Coronary artery (tissue), 2 donors: Measurements from ENCODE around the gene FAM3D.

Experiments used
- DNase-seq: peaks from one replicate; pipeline ENCODE4 v3.0.0-alpha.2; 2017; ENCODE audit warnings: low spot score
- H3K27ac ChIP-seq, 2 donors: fragments of 200-600 bp; sonication (generic); one replicate each; pipeline ENCODE4 v1.5.1; 2016 to 2019
- H3K4me3 ChIP-seq: fragments of 200-600 bp; sonication (generic); 2 replicates; pipeline ENCODE4 v1.5.1; 2016; ENCODE audit warnings: mild to moderate bottlenecking, moderate library complexity
- TF ChIP-seq, protein P1 (sequence below): fragments of 200-600 bp; sonication (generic); IDR thresholded peaks from one replicate; pipeline ENCODE4 v1.5.1; 2019; ENCODE audit warnings: antibody characterized with exemption

FAM3D gene

DNA sequence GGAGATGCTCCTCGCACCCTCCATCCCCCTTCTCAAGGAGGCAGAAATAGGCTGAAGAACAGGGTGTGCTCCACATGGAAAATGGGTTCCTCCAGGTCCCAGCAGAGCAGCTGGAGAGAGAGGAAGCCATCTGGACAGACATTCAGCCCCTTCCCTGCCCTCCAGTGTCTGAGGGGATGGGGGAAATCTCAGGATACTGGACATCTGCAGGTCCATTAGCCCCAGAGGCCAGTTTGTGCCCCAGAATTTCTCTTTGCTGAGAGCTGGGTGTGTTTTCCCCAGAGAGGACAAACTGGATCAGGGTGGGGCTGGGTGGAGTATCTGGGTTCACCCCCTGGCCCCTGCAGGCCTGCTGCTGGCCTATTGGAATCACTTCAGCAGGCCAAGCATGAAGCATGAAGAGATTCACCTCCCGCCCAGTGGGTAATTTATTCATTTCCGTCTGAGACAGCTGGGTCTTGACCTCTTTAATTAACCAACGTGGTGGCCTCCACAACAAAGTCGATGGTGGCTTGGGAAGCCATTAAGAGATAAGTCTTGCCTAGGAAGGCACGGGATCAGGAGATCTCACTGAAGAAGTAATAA lies 4.6 kb downstream of the FAM3D start:
- TF ChIP-seq, protein P1, sequence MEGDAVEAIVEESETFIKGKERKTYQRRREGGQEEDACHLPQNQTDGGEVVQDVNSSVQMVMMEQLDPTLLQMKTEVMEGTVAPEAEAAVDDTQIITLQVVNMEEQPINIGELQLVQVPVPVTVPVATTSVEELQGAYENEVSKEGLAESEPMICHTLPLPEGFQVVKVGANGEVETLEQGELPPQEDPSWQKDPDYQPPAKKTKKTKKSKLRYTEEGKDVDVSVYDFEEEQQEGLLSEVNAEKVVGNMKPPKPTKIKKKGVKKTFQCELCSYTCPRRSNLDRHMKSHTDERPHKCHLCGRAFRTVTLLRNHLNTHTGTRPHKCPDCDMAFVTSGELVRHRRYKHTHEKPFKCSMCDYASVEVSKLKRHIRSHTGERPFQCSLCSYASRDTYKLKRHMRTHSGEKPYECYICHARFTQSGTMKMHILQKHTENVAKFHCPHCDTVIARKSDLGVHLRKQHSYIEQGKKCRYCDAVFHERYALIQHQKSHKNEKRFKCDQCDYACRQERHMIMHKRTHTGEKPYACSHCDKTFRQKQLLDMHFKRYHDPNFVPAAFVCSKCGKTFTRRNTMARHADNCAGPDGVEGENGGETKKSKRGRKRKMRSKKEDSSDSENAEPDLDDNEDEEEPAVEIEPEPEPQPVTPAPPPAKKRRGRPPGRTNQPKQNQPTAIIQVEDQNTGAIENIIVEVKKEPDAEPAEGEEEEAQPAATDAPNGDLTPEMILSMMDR = no peak
- DNase-seq = no peak
- Histone ChIP-seq H3K27ac (no peak overlapping the region), H3K4me3 (no peak overlapping the region)

DNA sequence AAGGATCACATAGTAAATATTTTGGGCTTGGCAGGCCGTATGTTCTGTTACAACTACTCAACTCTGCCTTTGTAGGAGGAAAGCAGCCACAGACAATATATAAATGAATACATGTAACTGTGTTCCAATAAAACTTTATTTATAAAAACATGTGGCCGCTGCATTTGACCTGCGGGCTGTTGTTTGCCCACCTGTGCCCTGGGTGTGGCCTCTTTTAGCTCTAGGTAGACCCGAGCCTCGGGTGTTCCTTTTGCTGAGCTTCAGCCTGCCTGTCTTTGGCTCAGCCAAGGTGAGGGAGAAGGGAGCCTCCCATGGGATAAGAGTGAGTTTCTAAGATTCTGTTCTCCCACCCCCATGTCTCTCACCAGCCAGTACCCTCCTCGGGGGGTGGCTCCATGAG lies 5.6 kb downstream of the FAM3D start:
- DNase-seq = no peak

DNA sequence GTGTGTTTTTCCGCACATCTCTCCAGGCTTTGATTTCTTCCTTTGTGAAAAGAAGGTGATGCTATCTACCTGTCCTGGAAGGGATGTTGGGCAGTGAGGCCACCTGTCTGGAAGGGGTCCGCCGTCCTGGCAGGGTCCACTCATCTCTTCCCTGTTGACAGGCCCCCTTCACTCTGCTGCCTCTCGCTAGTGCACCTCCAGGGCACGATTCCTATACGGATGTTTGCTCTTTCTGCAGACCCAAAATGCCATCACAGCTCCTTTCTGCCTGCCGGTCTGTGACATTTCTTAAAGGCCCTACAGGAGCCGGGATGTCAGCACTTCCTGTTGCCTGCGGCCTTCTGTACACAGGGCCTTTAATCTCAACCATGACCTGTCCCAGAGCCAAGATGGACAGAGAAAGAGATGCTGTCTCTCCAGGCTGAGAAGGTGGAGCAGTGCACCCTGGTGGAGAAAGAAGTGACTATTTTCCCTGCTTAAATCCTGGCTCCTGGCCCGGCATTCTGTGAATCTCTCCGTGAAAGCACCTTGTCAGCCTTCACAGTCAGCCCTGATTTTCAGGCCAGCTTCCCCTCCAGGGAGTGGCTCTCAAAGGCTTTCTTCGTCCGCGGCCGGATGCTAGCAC lies 7.4 kb downstream of the FAM3D start:
- H3K27ac ChIP-seq = no peak overlapping the region
- DNase-seq = no peak
- TF ChIP-seq, protein P1 = no peak
- H3K4me3 ChIP-seq = no peak overlapping the region

More for the DNA sequence above, 5.6 kb downstream of the FAM3D start:
- no peak overlapping the region for H3K4me3 ChIP-seq
- TF ChIP-seq, protein P1 = no peak
- H3K27ac ChIP-seq = no peak overlapping the region

DNA sequence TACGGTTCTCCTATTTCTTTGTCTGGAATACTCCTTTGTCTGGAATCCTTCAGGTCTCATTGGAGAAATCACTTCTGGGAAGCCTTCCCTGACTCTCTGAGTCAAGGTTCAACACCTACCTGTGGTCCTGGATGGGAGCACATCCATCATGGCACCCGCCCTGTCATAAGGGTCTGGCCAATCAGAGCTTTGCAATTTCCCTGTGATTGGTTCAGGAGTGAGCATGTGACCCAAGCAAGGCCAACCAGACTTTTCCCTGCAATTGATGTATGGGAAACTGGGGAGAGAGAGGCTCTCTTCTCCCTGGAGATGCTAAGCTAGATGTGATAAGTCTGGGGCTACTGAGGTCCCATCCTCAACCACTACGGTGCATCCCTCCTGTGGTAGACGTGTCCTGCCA lies 8.1 kb downstream of the FAM3D start:
- DNase-seq = no peak
- no peak overlapping the region for H3K4me3 ChIP-seq
- H3K27ac ChIP-seq = no peak overlapping the region
- TF ChIP-seq, protein P1 = no peak

DNA sequence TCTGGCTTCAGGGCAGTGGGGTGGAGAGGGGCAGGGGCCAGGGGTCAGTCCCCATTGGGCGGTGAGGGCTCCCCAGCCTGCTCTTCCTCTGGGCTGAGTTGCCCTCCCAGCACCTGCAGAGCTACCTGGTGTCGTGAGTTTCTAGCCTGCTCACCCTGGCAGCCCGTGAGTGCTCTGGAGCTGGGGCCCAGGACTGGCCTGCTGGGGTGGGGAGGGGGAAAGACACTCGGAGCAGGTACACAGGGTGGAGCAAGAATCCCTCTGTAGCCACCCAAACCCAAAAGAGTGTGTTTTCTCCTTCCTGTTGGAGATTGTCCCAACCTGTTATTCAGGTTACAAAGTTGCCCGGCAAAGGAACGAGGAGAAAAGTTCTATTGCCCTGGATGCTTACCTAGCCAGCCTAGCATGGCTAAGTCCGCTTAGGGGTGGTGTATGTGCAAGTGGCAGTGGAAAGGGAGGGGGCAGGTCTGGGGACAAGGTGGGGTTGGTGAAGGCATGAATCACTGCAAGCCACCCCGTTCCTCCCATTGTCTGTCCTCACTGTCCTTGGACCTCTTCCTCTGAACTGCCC lies 8.9 kb downstream of the FAM3D start:
- Histone ChIP-seq H3K4me3 (no peak overlapping the region), H3K27ac (no peak overlapping the region)
- DNase-seq = no peak
- TF ChIP-seq, protein P1 = no peak

DNA sequence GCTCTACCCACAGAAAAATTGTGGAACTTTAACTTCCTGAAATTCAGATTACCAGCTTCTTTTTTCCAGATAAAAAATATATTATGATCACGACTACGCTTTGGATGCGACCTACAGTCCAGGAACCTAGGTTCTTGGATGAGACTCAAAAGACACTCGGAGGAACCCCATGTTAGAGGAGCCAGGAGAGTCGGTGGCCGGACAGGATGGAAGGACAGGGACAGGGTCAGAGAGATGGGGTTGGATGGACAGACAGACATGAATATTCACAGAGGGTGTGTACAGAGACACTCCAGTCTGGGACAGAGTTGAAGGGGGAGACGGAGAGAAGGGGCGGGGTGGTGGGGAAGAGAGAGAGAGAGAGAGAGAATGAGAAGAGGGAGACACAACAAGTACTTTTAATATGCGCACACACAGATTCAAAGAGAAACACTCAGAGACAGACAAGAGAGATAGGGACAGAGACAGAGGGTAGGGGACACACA lies 9.5 kb downstream of the FAM3D start:
- DNase-seq = no peak
- H3K4me3 ChIP-seq = no peak overlapping the region
- H3K27ac ChIP-seq = no peak overlapping the region
- TF ChIP-seq, protein P1 = no peak

DNA sequence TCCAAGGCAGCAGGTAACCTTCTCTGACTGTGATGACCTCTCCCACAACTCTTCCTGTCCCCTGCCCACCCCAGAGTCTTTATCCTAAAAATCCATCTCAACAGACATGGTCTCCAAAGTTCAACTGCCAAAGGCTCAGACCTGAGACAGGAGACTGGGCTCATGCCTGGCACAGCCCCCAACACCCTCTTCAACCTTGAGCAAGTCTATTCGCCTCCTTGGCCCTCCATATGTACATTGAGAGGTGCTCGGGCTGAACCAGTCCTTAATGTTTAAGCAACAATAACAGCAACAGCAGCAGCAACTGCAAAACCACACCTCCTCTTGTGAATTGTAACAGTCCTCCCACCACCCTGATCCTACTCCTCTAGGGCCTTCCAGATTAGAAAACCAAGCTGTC lies 9.9 kb downstream of the FAM3D start:
- Histone ChIP-seq H3K27ac (no peak overlapping the region), H3K4me3 (no peak overlapping the region)
- DNase-seq = no peak
- TF ChIP-seq, protein P1 = no peak
